Measurements from ENCODE around the gene CCDC142.

DNA sequence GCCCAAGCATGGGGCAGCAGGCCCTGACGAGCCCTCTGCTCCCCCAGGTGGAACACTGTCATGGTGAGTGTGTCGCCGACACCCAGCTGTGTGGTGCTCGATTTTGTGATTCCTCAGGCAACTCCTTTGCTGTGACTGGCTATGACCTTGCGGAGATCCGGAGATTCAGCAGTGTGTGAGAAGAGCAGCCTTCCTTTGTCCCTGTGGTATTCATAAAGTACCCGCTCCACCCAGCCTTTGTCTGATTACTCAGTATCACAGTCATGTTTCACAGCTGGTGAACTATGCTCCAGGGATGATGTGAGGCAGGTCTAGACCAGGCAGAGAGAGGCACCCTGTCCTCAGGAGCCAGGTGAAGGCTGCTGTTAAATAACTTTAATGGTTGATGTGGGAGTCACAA is 57.3 kb downstream of the CCDC142 start:
- TF ChIP-seq, protein P1, sequence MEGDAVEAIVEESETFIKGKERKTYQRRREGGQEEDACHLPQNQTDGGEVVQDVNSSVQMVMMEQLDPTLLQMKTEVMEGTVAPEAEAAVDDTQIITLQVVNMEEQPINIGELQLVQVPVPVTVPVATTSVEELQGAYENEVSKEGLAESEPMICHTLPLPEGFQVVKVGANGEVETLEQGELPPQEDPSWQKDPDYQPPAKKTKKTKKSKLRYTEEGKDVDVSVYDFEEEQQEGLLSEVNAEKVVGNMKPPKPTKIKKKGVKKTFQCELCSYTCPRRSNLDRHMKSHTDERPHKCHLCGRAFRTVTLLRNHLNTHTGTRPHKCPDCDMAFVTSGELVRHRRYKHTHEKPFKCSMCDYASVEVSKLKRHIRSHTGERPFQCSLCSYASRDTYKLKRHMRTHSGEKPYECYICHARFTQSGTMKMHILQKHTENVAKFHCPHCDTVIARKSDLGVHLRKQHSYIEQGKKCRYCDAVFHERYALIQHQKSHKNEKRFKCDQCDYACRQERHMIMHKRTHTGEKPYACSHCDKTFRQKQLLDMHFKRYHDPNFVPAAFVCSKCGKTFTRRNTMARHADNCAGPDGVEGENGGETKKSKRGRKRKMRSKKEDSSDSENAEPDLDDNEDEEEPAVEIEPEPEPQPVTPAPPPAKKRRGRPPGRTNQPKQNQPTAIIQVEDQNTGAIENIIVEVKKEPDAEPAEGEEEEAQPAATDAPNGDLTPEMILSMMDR (IDR thresholded peaks at IDR 0.05; ENCODE audit: control extremely low read depth in 1 of 3, insufficient read depth in 1 of 3, low read depth in 1 of 3, low read length in 3 of 3), result no peak
- TF ChIP-seq EZH2 (IDR thresholded peaks at IDR 0.05; ENCODE audit: low read depth, low read length, severe bottlenecking) (no peak), POLR2A (IDR thresholded peaks at IDR 0.05; ENCODE audit: control extremely low read depth in 1 of 2, low read depth in 2 of 2, low read length in 2 of 2) (peak in 1 of 2 experiments; percentile 48; a peak in 1 of 3 replicates)

Measured in H1 (cell line).